OCI-M2 (cell line): ENCODE data around the gene ZSCAN20.
"Not testable (repeated sequence)": the region's sequence is repeated elsewhere in the genome, so short reads cannot be mapped to it uniquely, and the experiment has no call there.

Source experiments
- DNase-seq: peaks from one replicate; lab custom pipeline; 2025; ENCODE audit not compliant: unreplicated experiment; lab: John Stamatoyannopoulos, UW

Gene ZSCAN20

GRCh38 chr1:33477451-33477850, 5.0 kb downstream of the ZSCAN20 start:
- no peak for DNase-seq

- DNase-seq: no peak
Measured at GRCh38 chr1:33482412-33482811, 10.0 kb downstream of the ZSCAN20 start.

- no peak for DNase-seq
Measured at GRCh38 chr1:33488624-33489023, 16.2 kb downstream of the ZSCAN20 start.

- no peak for DNase-seq
Measured at GRCh38 chr1:33494929-33495328, 22.5 kb downstream of the ZSCAN20 start.

GRCh38 chr1:33497410-33497809, 25.0 kb downstream of the ZSCAN20 start:
- no peak for DNase-seq

GRCh38 chr1:33500547-33500946, 28.1 kb downstream of the ZSCAN20 start:
- no peak for DNase-seq

GRCh38 chr1:33501309-33501708, 28.9 kb downstream of the ZSCAN20 start:
- no peak for DNase-seq

GRCh38 chr1:33501774-33502173, 29.3 kb downstream of the ZSCAN20 start:
- DNase-seq: no peak

- no peak for DNase-seq
Measured at GRCh38 chr1:33502726-33503125, 30.3 kb downstream of the ZSCAN20 start.

GRCh38 chr1:33503506-33503905, 31.1 kb downstream of the ZSCAN20 start:
- no peak for DNase-seq

- DNase-seq: no peak
Measured at GRCh38 chr1:33507661-33508060, 35.2 kb downstream of the ZSCAN20 start.

- no peak for DNase-seq
Measured at GRCh38 chr1:33508151-33508550, 35.7 kb downstream of the ZSCAN20 start.

GRCh38 chr1:33509276-33509675, 36.8 kb downstream of the ZSCAN20 start:
- DNase-seq: not testable (repeated sequence)

- no peak for DNase-seq
Measured at GRCh38 chr1:33512226-33513011, 40.0 kb downstream of the ZSCAN20 start.

- DNase-seq: no peak
Measured at GRCh38 chr1:33515112-33515511, 42.7 kb downstream of the ZSCAN20 start.

- DNase-seq: no peak
Measured at GRCh38 chr1:33515607-33516006, 43.2 kb downstream of the ZSCAN20 start.

GRCh38 chr1:33516428-33516827, 44.0 kb downstream of the ZSCAN20 start:
- DNase-seq: no peak

- DNase-seq: no peak
Measured at GRCh38 chr1:33516891-33517567, 44.6 kb downstream of the ZSCAN20 start.

GRCh38 chr1:33517596-33518250, 45.3 kb downstream of the ZSCAN20 start:
- DNase-seq: no peak

GRCh38 chr1:33519240-33519884, 46.9 kb downstream of the ZSCAN20 start:
- DNase-seq: no peak

GRCh38 chr1:33524586-33524985, 52.1 kb downstream of the ZSCAN20 start:
- no peak for DNase-seq

GRCh38 chr1:33527934-33528333, 55.5 kb downstream of the ZSCAN20 start:
- no peak for DNase-seq
